Gastrocnemius medialis (tissue), 4 donors: Measurements from ENCODE around the gene GOLGA6L22.
"Not testable (repeated sequence)": the region's sequence is repeated elsewhere in the genome, so short reads cannot be mapped to it uniquely, and the experiment has no call there.

Experiments
- POLR2A ChIP-seq, 2 donors: fragments of 450-650 bp; IDR thresholded peaks; one replicate each; pipeline ENCODE4 v1.6.1; 2017; ENCODE audit warnings: antibody characterized with exemption in 2 of 2, mild to moderate bottlenecking in 2 of 2, moderate library complexity in 2 of 2
- TF ChIP-seq, protein P1 (sequence below), 5 experiments: fragments of 450-650 bp in 3 of 5; fragments of 200-600 bp in 2 of 5; sonication (generic) in 2 of 5; IDR thresholded peaks in 4 of 5; conservative IDR thresholded peaks in 1 of 5; 1 replicate in 4 of 5; 2 replicates in 1 of 5; pipeline ENCODE4 v1.5.1; 2016 to 2019; ENCODE audit warnings: antibody characterized with exemption in 5 of 5, mild to moderate bottlenecking in 3 of 5, moderate library complexity in 3 of 5

DNA sequence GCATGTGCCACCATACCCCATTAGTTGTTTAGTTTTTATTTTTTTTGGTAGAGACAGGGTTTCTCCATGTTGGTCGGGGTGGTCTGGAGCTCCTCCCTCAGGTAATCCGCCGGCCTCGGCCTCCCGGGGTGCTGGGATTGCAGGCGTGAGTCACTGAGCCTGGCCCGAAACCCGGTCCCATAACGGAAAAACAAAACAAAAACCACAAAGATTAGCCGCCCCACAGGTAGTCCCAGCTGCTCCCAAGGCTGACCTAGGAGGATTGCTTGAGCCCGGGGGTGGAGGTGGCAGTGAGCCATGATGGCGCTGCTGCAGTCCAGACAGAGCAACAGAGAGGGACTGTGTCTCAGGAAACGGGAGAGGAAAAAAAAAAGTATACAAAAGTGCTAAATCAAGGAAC, 38.4 kb upstream of the GOLGA6L22 start:
- TF ChIP-seq, protein P1, sequence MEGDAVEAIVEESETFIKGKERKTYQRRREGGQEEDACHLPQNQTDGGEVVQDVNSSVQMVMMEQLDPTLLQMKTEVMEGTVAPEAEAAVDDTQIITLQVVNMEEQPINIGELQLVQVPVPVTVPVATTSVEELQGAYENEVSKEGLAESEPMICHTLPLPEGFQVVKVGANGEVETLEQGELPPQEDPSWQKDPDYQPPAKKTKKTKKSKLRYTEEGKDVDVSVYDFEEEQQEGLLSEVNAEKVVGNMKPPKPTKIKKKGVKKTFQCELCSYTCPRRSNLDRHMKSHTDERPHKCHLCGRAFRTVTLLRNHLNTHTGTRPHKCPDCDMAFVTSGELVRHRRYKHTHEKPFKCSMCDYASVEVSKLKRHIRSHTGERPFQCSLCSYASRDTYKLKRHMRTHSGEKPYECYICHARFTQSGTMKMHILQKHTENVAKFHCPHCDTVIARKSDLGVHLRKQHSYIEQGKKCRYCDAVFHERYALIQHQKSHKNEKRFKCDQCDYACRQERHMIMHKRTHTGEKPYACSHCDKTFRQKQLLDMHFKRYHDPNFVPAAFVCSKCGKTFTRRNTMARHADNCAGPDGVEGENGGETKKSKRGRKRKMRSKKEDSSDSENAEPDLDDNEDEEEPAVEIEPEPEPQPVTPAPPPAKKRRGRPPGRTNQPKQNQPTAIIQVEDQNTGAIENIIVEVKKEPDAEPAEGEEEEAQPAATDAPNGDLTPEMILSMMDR (IDR thresholded peaks at IDR 0.05 in 4 of 5, conservative IDR thresholded peaks at IDR 0.05 in 1 of 5), result not testable (repeated sequence)
- not testable (repeated sequence) for TF ChIP-seq POLR2A (IDR thresholded peaks at IDR 0.05)
